Neuronal stem cell (in vitro differentiated cells): ENCODE measurements around the gene REPS1.

Experiments used
- DNase-seq: peaks from one replicate; pipeline ENCODE4 v3.0.0-alpha.2; 2013; ENCODE audit warnings: low spot score
- H2AFZ ChIP-seq: one replicate; pipeline ENCODE4 v1.6.1; 2013; ENCODE audit warnings: mild to moderate bottlenecking, low read length, inconsistent platforms
- H2AK5ac ChIP-seq: 2 replicates; pipeline ENCODE4 v1.6.1; 2013; ENCODE audit warnings: low read depth, mild to moderate bottlenecking, inconsistent platforms, low read length, moderate library complexity, mixed read lengths
- H2BK120ac ChIP-seq: 2 replicates; pipeline ENCODE4 v1.6.1; 2013; ENCODE audit warnings: low read depth, mild to moderate bottlenecking, inconsistent platforms, low read length, moderate library complexity, mixed read lengths
- H2BK12ac ChIP-seq: one replicate; pipeline ENCODE4 v1.6.1; 2013; ENCODE audit warnings: low read length, inconsistent platforms
- H2BK15ac ChIP-seq: 2 replicates; pipeline ENCODE4 v1.6.1; 2013; ENCODE audit warnings: mild to moderate bottlenecking, low read length, inconsistent platforms, mixed read lengths
- H2BK5ac ChIP-seq: one replicate; pipeline ENCODE4 v1.6.1; 2013; ENCODE audit warnings: inconsistent platforms, mild to moderate bottlenecking, low read length, moderate library complexity
- H3K14ac ChIP-seq: one replicate; pipeline ENCODE4 v1.6.1; 2013; ENCODE audit warnings: low read length, inconsistent platforms
- H3K18ac ChIP-seq: 2 replicates; pipeline ENCODE4 v1.6.1; 2013; ENCODE audit warnings: low read length, inconsistent platforms
- H3K23ac ChIP-seq: 2 replicates; pipeline ENCODE4 v1.6.1; 2013; ENCODE audit warnings: low read depth, mild to moderate bottlenecking, mixed read lengths, low read length, inconsistent platforms; ENCODE audit not compliant: poor library complexity
- H3K27ac ChIP-seq: replicated peaks from 3 replicates; pipeline ENCODE4 v1.5.1; 2013; ENCODE audit warnings: low read length, inconsistent platforms
- H3K27me3 ChIP-seq, 3 experiments: 2 replicates each; pipeline ENCODE4 v1.6.1; 2013; ENCODE audit warnings: low read length in 3 of 3, mild to moderate bottlenecking in 2 of 3, inconsistent platforms in 1 of 3, low read depth in 1 of 3, mixed read lengths in 1 of 3, moderate library complexity in 1 of 3; ENCODE audit not compliant: control insufficient read depth in 3 of 3, insufficient read depth in 3 of 3
- H3K36me3 ChIP-seq, 2 donors: replicated peaks in 1 of 2; 2 replicates each; pipeline ENCODE4 v1.6.1; 2013; ENCODE audit warnings: low read length in 2 of 2; ENCODE audit not compliant: control insufficient read depth in 2 of 2, insufficient read depth in 2 of 2
- H3K4ac ChIP-seq: 2 replicates; pipeline ENCODE4 v1.6.1; 2013; ENCODE audit warnings: inconsistent platforms, mild to moderate bottlenecking, low read length, moderate library complexity
- H3K4me1 ChIP-seq, 2 donors: 1 replicate in 1 of 2; 2 replicates in 1 of 2; pipeline ENCODE4 v1.6.1; 2013; ENCODE audit warnings: low read length in 2 of 2, low read depth in 1 of 2; ENCODE audit not compliant: control insufficient read depth in 2 of 2, insufficient read depth in 1 of 2
- H3K4me2 ChIP-seq: one replicate; pipeline ENCODE4 v1.6.1; 2013; ENCODE audit warnings: mild to moderate bottlenecking, low read length, inconsistent platforms; ENCODE audit not compliant: insufficient read depth, poor library complexity, severe bottlenecking
- H3K4me3 ChIP-seq, 2 donors: 2 replicates each; pipeline ENCODE4 v1.5.1; 2013; ENCODE audit warnings: low read length in 2 of 2, mild to moderate bottlenecking in 2 of 2, inconsistent platforms in 1 of 2, moderate library complexity in 1 of 2
- H3K79me1 ChIP-seq: one replicate; pipeline ENCODE4 v1.6.1; 2013; ENCODE audit warnings: low read depth, mild to moderate bottlenecking, inconsistent platforms, low read length, moderate library complexity
- H3K9ac ChIP-seq: one replicate; pipeline ENCODE4 v1.6.1; 2013; ENCODE audit warnings: mild to moderate bottlenecking, low read depth, low read length, inconsistent platforms; ENCODE audit not compliant: poor library complexity
- H3K9me3 ChIP-seq, 2 donors: replicated peaks in 1 of 2; 2 replicates each; pipeline versions ENCODE3 to v1.6.1; 2013; ENCODE audit warnings: low read length in 2 of 2, mild to moderate bottlenecking in 2 of 2, inconsistent platforms in 1 of 2, low read depth in 1 of 2, mixed read lengths in 1 of 2, moderate library complexity in 1 of 2; ENCODE audit not compliant: control insufficient read depth in 2 of 2, insufficient read depth in 1 of 2
- H4K8ac ChIP-seq: one replicate; pipeline ENCODE4 v1.6.1; 2013; ENCODE audit warnings: low read depth, mild to moderate bottlenecking, inconsistent platforms, low read length, moderate library complexity
- H4K91ac ChIP-seq: one replicate; pipeline ENCODE4 v1.6.1; 2013; ENCODE audit warnings: low read length, low read depth, mild to moderate bottlenecking, inconsistent platforms; ENCODE audit not compliant: poor library complexity
- WGBS, 2 donors: extraction: QIAGEN DNeasy Blood & Tissue Kit; methylation state at CpG; one replicate each; pipeline ENCODE4 v1.1.7; 2013; ENCODE audit warnings: missing lambda C conversion rate in 2 of 2, mixed read lengths in 1 of 2; ENCODE audit not compliant: insufficient read length in 2 of 2, insufficient replicate concordance in 1 of 2; ENCODE audit errors: extremely low coverage in 2 of 2; 5-methylcytosine and 5-hydroxymethylcytosine counted together

The REPS1 gene

DNA sequence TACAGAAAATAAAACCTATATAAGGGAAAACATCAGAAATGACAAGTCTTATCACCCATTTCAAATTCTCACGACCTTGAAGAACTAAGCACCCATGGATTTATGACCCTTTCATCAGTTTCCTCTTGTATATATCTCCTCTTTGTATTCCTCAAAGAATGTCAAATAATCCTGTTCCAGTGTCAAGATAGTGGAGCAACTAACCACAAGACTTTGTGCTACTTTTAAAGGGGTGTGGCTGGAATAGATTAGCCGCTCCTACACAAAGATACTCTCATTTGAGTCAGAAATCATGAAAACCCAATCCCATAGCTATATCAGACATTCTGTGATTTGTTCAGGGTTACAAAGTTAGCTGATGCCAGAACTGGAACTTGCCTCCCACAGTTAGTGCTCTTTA lies 6.6 kb downstream of the REPS1 start:
- Histone ChIP-seq H3K4me1 (peaks cover 0 to 10% of the 10 kb centered on the region in 2 donors), H2BK15ac (no peak overlapping the region), H3K23ac (no peak overlapping the region), H3K36me3 (no peaks in the 10 kb centered on the region), H3K79me1 (peaks cover 3% of the 10 kb centered on the region), H3K4me3 (no peak overlapping the region), H3K9ac (no peak overlapping the region), H2BK12ac (no peak overlapping the region), H3K4me2 (no peak overlapping the region), H3K27ac (no peak overlapping the region), H4K91ac (no peak overlapping the region), H3K18ac (no peak overlapping the region), H4K8ac (no peak overlapping the region), H2BK5ac (no peak overlapping the region), H2BK120ac (no peak overlapping the region), H3K9me3 (no peaks in the 10 kb centered on the region), H3K14ac (no peak overlapping the region), H3K27me3 (no peaks in the 10 kb centered on the region), H2AK5ac (no peak overlapping the region), H3K4ac (no peak overlapping the region), H2AFZ (no peak overlapping the region)
- WGBS, 2 donors, result no CpG with 5 or more reads among the region's 2 CpGs
- no peak for DNase-seq

DNA sequence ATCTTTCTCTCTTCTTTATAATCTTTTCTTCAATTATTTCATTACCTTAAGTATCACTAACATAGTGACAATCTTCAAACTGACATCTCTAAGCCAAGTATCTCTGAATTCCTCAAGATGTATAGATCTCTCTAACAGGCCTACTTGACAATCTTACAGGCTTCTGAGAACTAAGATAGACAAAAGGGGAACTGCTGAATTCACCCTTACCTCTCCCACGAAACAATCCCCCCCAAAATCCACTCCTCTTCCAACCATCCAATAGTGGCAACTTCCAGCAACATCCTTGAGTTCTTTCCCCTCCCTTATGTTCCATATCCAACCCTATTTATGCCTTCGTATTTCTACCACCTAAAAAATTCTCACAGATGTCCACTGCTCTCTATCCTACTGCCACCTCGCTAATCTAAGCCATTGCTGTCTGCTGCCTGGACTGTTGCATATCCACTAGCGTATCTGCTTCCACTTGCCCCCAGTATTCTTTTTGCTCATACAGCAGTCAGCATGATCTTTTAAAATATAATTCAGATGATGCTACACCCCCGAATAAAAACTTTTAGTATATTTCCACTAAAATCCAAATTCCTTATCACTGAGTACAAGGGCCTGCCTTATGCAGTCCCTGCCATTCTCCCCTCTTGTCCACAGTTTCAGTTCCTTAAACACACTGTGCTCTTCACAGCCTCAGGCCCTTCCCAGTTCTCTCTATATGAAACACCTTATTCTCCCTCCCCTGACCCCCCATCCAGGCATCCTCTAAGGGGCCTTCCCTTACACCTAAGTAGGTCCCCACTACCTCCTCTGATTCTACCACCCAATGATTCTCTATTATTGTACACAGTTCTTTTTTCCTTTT lies 8.0 kb downstream of the REPS1 start:
- Histone ChIP-seq H3K79me1 (peaks cover 3% of the 10 kb centered on the region), H3K4me3 (no peak overlapping the region), H2BK15ac (no peak overlapping the region), H2BK12ac (no peak overlapping the region), H3K4ac (no peak overlapping the region), H3K27ac (no peak overlapping the region), H3K4me2 (no peak overlapping the region), H2BK5ac (no peak overlapping the region), H4K8ac (no peak overlapping the region), H2AK5ac (no peak overlapping the region), H2BK120ac (no peak overlapping the region), H3K36me3 (no peaks in the 10 kb centered on the region), H3K14ac (no peak overlapping the region), H3K9ac (no peak overlapping the region), H3K18ac (no peak overlapping the region), H3K23ac (no peak overlapping the region), H3K9me3 (no peaks in the 10 kb centered on the region), H4K91ac (no peak overlapping the region), H2AFZ (no peak overlapping the region), H3K4me1 (peaks cover 0 to 9% of the 10 kb centered on the region in 2 donors), H3K27me3 (no peaks in the 10 kb centered on the region)
- no CpG with 5 or more reads among the region's 5 CpGs for WGBS, 2 donors
- no peak for DNase-seq

DNA sequence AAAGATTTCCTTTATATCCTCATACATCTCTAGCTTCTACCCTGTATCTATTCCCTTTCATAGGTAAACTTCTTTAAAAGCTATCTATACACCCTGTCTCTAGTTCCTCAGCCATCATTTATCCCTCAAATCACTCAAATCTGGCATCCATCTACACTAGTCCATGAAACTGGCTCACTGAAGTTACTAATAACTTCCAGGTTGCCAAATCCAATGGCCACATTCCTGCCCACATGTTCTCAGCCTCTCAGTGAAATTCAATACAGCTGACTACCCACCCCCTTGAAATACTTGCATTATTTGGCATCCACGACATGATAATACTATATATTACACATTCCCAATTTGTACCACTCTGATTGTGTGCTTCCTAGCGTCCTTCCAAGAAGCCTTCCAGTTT lies 8.7 kb downstream of the REPS1 start:
- WGBS, 2 donors, result no CpG with 5 or more reads among the region's 2 CpGs
- Histone ChIP-seq H3K27ac (no peak overlapping the region), H3K14ac (no peak overlapping the region), H3K9me3 (peaks cover 0 to 2% of the 10 kb centered on the region in 2 donors), H3K23ac (no peak overlapping the region), H3K4me2 (no peak overlapping the region), H4K91ac (no peak overlapping the region), H3K4me1 (peaks cover 0 to 8% of the 10 kb centered on the region in 2 donors), H2AFZ (no peak overlapping the region), H2BK15ac (no peak overlapping the region), H2BK5ac (no peak overlapping the region), H3K27me3 (no peaks in the 10 kb centered on the region), H3K18ac (no peak overlapping the region), H2BK120ac (no peak overlapping the region), H3K79me1 (peaks cover 3% of the 10 kb centered on the region), H3K9ac (no peak overlapping the region), H2BK12ac (no peak overlapping the region), H3K4me3 (no peak overlapping the region), H3K36me3 (no peaks in the 10 kb centered on the region), H4K8ac (no peak overlapping the region), H2AK5ac (no peak overlapping the region), H3K4ac (no peak overlapping the region)
- no peak for DNase-seq

DNA sequence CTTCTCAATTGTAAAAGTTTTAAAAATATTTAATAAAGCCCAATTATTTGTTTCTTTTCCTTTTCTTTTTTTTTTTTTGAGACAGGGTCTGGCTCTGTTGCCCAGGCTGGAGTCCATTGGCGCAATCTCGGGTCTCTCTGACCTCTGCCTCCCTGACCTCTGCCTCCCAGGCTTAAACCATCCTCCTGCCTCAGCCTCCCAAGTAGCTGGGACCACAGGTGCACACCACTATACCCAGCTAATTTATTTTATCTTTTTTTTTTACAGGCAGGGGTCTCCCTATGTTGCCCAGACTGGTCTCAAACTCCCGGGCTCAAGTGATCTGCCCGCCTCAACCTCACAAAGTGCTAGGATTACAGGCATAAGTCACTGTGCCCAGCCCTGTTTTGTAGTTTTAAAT lies 9.8 kb downstream of the REPS1 start:
- Histone ChIP-seq H2AK5ac (no peak overlapping the region), H2BK120ac (no peak overlapping the region), H3K18ac (no peak overlapping the region), H3K4me2 (no peak overlapping the region), H4K8ac (no peak overlapping the region), H3K79me1 (no peaks in the 10 kb centered on the region), H4K91ac (no peak overlapping the region), H3K27ac (no peak overlapping the region), H3K4me3 (no peak overlapping the region), H2AFZ (no peak overlapping the region), H3K9me3 (peaks cover 0 to 2% of the 10 kb centered on the region in 2 donors), H2BK12ac (no peak overlapping the region), H3K4ac (no peak overlapping the region), H2BK15ac (no peak overlapping the region), H3K23ac (no peak overlapping the region), H2BK5ac (no peak overlapping the region), H3K36me3 (no peaks in the 10 kb centered on the region), H3K14ac (no peak overlapping the region), H3K9ac (no peak overlapping the region), H3K27me3 (no peaks in the 10 kb centered on the region), H3K4me1 (peaks cover 0 to 6% of the 10 kb centered on the region in 2 donors)
- DNase-seq, result no peak
- WGBS, 2 donors, result no CpG with 5 or more reads among the region's 4 CpGs
